Medulla oblongata (tissue), 1 donor: ENCODE measurements around the gene EPSTI1.
"Not testable (repeated sequence)": the region's sequence is repeated elsewhere in the genome, so short reads cannot be mapped to it uniquely, and the experiment has no call there.

Source experiments
- DNase-seq: peaks from one replicate; pipeline ENCODE4 v3.0.0-alpha.2; 2015; ENCODE audit errors: extremely low spot score

The EPSTI1 gene

GRCh38 chr13:42991898-42992763 is at the start of gene EPSTI1:
EPSTI1 (minus strand) TSS chr13:42992241; CDS start chr13:42992165, 76 bp downstream.
- peak; percentile 71 for DNase-seq

- no peak for DNase-seq
These were observed 49.4 kb upstream of the EPSTI1 start for GRCh38 chr13:43041369-43041921.

GRCh38 chr13:43040581-43041368 is 48.7 kb upstream of the EPSTI1 start:
- DNase-seq: not testable (repeated sequence)

- no peak for DNase-seq
These were observed 47.9 kb upstream of the EPSTI1 start for GRCh38 chr13:43039966-43040365.

GRCh38 chr13:43036351-43037250 is 44.6 kb upstream of the EPSTI1 start:
- peak; percentile 38 for DNase-seq

- no peak for DNase-seq
These were observed 41.0 kb upstream of the EPSTI1 start for GRCh38 chr13:43033038-43033437.

GRCh38 chr13:43031881-43032280 is 39.8 kb upstream of the EPSTI1 start:
- DNase-seq: no peak

- no peak for DNase-seq
These were observed 38.5 kb upstream of the EPSTI1 start for GRCh38 chr13:43030548-43030947.

- DNase-seq: no peak
These were observed 34.2 kb upstream of the EPSTI1 start for GRCh38 chr13:43026262-43026661.

- DNase-seq: peak; percentile 85
These were observed 31.4 kb upstream of the EPSTI1 start, which contains the start of gene DNAJC15 for GRCh38 chr13:43023289-43023963. DNAJC15 (plus strand) TSS chr13:43023586; CDS start chr13:43023627, 41 bp downstream.

- no peak for DNase-seq
These were observed 30.9 kb upstream of the EPSTI1 start for GRCh38 chr13:43022934-43023288.

- DNase-seq: no peak
These were observed 30.1 kb upstream of the EPSTI1 start for GRCh38 chr13:43021926-43022670.

GRCh38 chr13:43020794-43021193 is 28.8 kb upstream of the EPSTI1 start:
- no peak for DNase-seq

GRCh38 chr13:43019811-43020210 is 27.8 kb upstream of the EPSTI1 start:
- no peak for DNase-seq

GRCh38 chr13:43016226-43016625 is 24.2 kb upstream of the EPSTI1 start:
- no peak for DNase-seq

GRCh38 chr13:43014162-43014561 is 22.1 kb upstream of the EPSTI1 start:
- no peak for DNase-seq

- DNase-seq: no peak
These were observed 17.5 kb upstream of the EPSTI1 start for GRCh38 chr13:43009506-43009905.

- DNase-seq: no peak
These were observed 16.6 kb upstream of the EPSTI1 start for GRCh38 chr13:43008596-43008995.

GRCh38 chr13:43006893-43007631 is 15.0 kb upstream of the EPSTI1 start:
- no peak for DNase-seq
